ENCODE results near the gene SYNDIG1L. TPM values are rescaled to one million over a fixed set of nuclear protein-coding genes. Genes with fewer than 3 reads are reported as not detected.
"Not testable (repeated sequence)": the region's sequence is repeated elsewhere in the genome, so short reads cannot be mapped to it uniquely, and the experiment has no call there.

Gene SYNDIG1L
- total RNA-seq, 2 donors from 2014 or later, result 0.21 to 3.1 TPM

DNA sequence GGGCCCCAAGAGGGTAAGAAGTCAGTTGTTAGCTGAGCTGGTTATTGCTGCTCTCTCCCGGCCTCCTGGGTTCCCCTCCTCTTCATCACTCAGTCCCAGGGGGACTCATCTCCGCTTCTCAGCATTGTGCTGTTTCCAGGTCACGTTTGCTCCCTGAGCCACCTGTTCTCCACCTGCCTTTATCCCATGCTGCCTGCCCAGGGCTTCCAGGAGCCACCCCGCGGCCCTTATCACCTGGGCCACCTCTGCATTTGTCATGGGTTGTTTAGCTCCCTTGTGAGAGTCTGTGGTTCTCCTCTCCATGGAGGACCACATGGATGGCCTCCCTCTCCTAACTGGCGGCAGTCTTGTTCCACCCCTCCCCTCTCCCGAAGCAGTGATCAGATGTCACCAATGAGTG, 36.0 kb downstream of the SYNDIG1L start:
- Histone ChIP-seq H3K9me3 (no peaks in the 10 kb centered on the region), H3K4me1 (ENCODE audit: control insufficient read depth in 1 of 2, low read depth in 2 of 2) (no peaks in the 10 kb centered on the region), H3K4me3 (no peak overlapping the region), H3K27ac (no peak overlapping the region), H3K36me3 (no peaks in the 10 kb centered on the region), H3K27me3 (replicated peaks; ENCODE audit: insufficient read depth) (no peaks in the 10 kb centered on the region)
- no peak for ATAC-seq (ENCODE audit: insufficient number of reproducible peaks, low FRiP score, low read depth)
- no peak for DNase-seq (ENCODE audit: low spot score)
- TF ChIP-seq, protein P1, sequence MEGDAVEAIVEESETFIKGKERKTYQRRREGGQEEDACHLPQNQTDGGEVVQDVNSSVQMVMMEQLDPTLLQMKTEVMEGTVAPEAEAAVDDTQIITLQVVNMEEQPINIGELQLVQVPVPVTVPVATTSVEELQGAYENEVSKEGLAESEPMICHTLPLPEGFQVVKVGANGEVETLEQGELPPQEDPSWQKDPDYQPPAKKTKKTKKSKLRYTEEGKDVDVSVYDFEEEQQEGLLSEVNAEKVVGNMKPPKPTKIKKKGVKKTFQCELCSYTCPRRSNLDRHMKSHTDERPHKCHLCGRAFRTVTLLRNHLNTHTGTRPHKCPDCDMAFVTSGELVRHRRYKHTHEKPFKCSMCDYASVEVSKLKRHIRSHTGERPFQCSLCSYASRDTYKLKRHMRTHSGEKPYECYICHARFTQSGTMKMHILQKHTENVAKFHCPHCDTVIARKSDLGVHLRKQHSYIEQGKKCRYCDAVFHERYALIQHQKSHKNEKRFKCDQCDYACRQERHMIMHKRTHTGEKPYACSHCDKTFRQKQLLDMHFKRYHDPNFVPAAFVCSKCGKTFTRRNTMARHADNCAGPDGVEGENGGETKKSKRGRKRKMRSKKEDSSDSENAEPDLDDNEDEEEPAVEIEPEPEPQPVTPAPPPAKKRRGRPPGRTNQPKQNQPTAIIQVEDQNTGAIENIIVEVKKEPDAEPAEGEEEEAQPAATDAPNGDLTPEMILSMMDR (IDR thresholded peaks at IDR 0.05), result no peak

DNA sequence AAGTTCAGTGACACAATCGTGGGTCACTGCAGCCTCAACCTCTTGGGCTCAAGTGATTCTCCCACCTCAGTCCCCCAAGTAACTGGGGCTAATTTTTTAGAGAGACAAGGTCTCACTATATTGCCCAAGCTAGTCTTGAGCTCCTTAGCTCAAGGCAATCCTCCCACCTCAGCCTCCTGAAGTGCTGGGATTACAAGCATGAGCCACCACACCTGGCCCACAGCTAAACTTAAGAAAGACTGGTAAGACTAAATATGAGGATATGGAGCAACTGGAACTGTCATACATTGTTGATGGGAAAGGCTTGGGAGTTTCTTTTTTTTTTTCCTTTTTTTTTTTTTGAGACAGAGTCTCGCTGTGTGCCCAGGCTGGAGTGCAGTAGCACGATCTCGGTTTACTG, 43.8 kb downstream of the SYNDIG1L start:
- TF ChIP-seq, protein P1 (IDR thresholded peaks at IDR 0.05), result no peak
- DNase-seq (ENCODE audit: low spot score), result no peak
- H3K27me3 ChIP-seq (replicated peaks; ENCODE audit: insufficient read depth), result no peaks in the 10 kb centered on the region
- H3K4me3 ChIP-seq, result no peak overlapping the region
- H3K9me3 ChIP-seq, result no peaks in the 10 kb centered on the region
- H3K36me3 ChIP-seq, result no peaks in the 10 kb centered on the region
- H3K27ac ChIP-seq, result no peak overlapping the region
- no peaks in the 10 kb centered on the region for H3K4me1 ChIP-seq (ENCODE audit: control insufficient read depth in 1 of 2, low read depth in 2 of 2)
- ATAC-seq (ENCODE audit: insufficient number of reproducible peaks, low FRiP score, low read depth), result no peak

DNA sequence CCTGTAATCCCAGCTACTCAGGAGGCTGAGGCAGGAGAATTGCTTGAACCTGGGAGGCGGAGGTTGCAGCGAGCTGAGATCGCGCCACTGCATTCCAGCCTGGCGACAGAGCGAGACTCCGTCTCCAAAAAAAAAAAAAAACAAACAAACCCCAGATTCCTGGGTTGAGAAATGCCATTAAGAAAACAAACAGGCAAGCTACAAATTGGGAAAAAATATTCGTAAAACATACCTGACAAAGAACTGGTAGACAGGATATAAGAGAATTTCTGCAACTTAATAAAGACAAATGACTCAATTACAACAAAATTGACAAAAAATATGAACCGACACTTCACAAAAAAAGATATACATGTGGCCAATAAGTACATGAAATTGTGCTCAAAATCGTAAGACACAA, 44.4 kb downstream of the SYNDIG1L start:
- not testable (repeated sequence) for H3K36me3 ChIP-seq; ATAC-seq (ENCODE audit: insufficient number of reproducible peaks, low FRiP score, low read depth); DNase-seq (ENCODE audit: low spot score); H3K27ac ChIP-seq; H3K9me3 ChIP-seq; H3K4me1 ChIP-seq (ENCODE audit: control insufficient read depth in 1 of 2, low read depth in 2 of 2); H3K27me3 ChIP-seq (replicated peaks; ENCODE audit: insufficient read depth); H3K4me3 ChIP-seq

DNA sequence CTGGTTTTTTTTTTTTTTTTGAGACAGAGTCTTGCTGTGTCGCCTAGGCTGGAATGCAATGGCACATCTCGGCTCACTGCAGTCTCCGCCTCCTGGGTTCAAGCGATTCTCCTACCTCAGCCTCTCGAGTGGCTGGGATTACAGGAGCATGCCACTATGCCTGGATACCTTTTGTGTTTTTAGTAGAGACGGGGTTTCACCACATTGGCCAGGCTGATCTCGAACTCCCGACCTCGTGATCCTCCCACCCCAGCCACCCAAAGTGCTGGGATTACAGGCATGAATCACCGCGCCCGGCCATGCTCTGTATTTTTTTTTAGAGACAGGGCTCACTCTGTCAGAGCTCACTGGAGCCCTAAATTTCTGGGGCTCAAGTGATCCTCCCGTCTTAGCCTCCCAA, 45.2 kb downstream of the SYNDIG1L start:
- no peak overlapping the region for H3K27ac ChIP-seq
- TF ChIP-seq, protein P1 (IDR thresholded peaks at IDR 0.05), result no peak
- no peaks in the 10 kb centered on the region for H3K9me3 ChIP-seq
- DNase-seq (ENCODE audit: low spot score), result no peak
- no peak for ATAC-seq (ENCODE audit: insufficient number of reproducible peaks, low FRiP score, low read depth)
- no peak overlapping the region for H3K4me3 ChIP-seq
- H3K36me3 ChIP-seq, result no peaks in the 10 kb centered on the region
- H3K4me1 ChIP-seq (ENCODE audit: control insufficient read depth in 1 of 2, low read depth in 2 of 2), result no peaks in the 10 kb centered on the region
- no peaks in the 10 kb centered on the region for H3K27me3 ChIP-seq (replicated peaks; ENCODE audit: insufficient read depth)

DNA sequence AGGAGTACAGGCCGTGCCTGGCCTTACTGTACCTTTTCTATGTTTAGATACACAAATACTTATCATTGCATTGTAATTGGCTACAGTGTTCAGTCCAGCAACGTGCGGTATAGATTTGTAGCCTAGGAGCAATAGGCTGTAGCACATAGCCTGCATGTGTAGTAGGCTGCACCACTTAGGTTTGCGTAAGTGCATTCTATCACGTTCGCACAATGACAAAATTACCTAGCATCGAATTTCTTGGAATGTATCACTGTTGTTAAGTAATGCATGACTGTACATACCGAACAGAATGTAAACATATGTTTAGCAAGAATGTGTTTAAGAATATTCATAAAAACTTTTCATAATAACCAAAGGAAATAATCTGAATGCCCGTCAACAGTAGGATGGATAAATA, 45.8 kb downstream of the SYNDIG1L start:
- H3K27me3 ChIP-seq (replicated peaks; ENCODE audit: insufficient read depth), result no peaks in the 10 kb centered on the region
- H3K4me1 ChIP-seq (ENCODE audit: control insufficient read depth in 1 of 2, low read depth in 2 of 2), result no peaks in the 10 kb centered on the region
- no peak overlapping the region for H3K27ac ChIP-seq
- H3K9me3 ChIP-seq, result no peaks in the 10 kb centered on the region
- TF ChIP-seq, protein P1 (IDR thresholded peaks at IDR 0.05), result no peak
- DNase-seq (ENCODE audit: low spot score) (no peak), ATAC-seq (ENCODE audit: insufficient number of reproducible peaks, low FRiP score, low read depth) (no peak)
- no peaks in the 10 kb centered on the region for H3K36me3 ChIP-seq
- H3K4me3 ChIP-seq, result no peak overlapping the region

DNA sequence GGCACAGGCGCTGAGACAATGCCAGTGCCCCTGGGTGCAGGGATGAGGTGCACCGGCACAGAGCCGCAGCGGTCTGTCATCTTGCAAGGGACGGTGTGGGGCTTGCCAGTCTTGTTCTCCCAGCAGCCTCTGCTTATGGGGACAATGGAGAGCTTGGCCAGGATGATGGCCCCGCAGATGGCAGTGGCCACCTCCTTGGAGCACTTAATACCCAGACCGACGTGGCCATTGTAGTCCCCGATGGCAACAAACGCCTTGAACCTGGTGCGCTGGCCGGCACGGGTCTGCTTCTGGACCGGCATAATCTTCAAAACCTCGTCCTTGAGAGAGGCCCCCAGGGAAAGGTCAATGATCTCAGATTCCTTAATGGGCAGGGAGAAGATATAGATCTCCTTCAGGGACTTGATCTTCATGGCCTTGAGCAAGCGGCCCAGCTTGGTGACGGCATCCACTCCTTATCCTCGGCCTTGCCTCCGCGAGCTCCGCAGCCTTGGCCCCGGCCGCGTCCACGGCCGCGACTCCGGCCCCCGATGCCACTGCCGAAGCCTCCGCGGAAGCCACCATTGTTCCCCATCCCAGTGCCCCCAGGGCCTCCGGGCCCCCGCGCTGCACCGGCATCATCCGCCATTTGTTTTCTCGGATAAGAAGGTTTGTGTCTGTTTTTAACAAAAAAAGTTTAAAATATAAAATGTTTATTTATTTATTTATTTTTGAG, 47.9 kb downstream of the SYNDIG1L start:
- no peaks in the 10 kb centered on the region for H3K27me3 ChIP-seq (replicated peaks; ENCODE audit: insufficient read depth)
- ATAC-seq (ENCODE audit: insufficient number of reproducible peaks, low FRiP score, low read depth) (no peak), DNase-seq (ENCODE audit: low spot score) (no peak)
- H3K4me1 ChIP-seq (ENCODE audit: control insufficient read depth in 1 of 2, low read depth in 2 of 2), result no peaks in the 10 kb centered on the region
- no peaks in the 10 kb centered on the region for H3K36me3 ChIP-seq
- H3K9me3 ChIP-seq, result no peaks in the 10 kb centered on the region
- TF ChIP-seq, protein P1 (IDR thresholded peaks at IDR 0.05), result no peak
- no peak overlapping the region for H3K4me3 ChIP-seq
- H3K27ac ChIP-seq, result no peak overlapping the region
